ENCODE results near the gene C2CD4C. TPM values are rescaled to one million over a fixed set of nuclear protein-coding genes. Genes with fewer than 3 reads are reported as not detected.
"Not testable (repeated sequence)": the region's sequence is repeated elsewhere in the genome, so short reads cannot be mapped to it uniquely, and the experiment has no call there.

Gene C2CD4C
- total RNA-seq, 2 experiments from 2014 or later: 0.12 to 0.19 TPM

DNA sequence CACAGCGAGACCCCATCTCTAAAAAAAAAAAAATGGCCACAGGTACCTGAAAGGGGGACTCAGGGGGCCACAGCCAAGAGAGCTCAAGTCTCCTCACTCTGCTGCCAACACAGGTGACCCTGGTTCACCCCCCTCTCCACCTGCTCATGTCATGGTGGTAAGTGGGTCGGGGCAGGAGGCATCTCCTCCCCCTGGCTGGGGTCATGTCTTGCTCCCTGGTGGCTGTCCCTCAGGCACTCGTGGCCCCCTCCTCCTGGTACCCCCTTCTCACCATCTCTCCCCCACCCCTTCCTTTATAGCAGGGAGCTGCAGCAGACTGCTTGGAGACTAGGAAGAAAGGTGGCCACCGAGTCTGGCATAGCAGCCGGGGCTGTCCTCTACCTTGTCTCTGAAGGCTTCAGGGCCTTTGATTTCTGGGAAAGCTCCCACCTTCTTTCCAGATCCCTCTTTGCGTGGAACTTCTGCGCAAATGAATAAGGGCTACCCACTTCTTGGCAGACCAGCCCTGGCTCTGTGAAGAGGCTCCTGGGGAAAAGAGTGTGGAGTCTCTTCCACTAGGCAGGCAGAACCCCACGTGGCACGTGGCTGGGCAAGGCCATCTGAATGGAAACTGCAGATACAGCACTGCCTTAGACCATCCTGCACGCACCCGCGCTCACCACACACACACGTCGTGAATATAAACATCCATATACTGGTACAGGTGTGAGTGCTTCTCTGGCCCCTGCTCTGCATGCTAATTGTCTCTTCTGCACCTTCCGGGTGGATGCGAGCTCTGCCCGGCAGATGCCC lies 44.3 kb downstream of the C2CD4C start:
- no peaks in the 10 kb centered on the region for H3K9me3 Mint-ChIP-seq
- no peak overlapping the region for H3K4me3 Mint-ChIP-seq
- H3K27ac Mint-ChIP-seq: no peak overlapping the region
- no peaks in the 10 kb centered on the region for H3K4me1 Mint-ChIP-seq
- H3K36me3 Mint-ChIP-seq: no peaks in the 10 kb centered on the region
- DNase-seq: no peak
- peaks cover 24% of the 10 kb centered on the region for H3K27me3 Mint-ChIP-seq

DNA sequence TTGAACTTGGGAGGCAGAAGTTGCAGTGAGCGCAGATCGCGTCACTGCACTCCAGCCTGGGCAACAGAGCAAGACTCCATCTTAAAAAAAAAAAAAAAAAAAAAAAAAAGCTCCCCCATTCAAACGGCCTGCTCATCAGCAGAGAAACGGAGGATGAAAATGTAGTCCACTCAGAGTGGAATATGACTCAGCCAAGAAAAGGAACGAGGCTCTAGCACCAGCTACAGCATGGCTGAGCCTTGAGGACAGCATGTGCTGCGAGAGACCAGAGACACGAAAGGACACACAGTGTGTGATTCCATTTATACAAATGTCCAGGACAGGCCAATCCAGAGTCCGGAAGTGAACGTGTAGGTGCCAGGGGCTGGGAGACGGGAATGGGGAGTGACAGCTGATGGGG lies 46.3 kb downstream of the C2CD4C start:
- Mint-ChIP-seq H3K9me3 (no peaks in the 10 kb centered on the region), H3K36me3 (no peaks in the 10 kb centered on the region), H3K27me3 (peaks cover 9% of the 10 kb centered on the region), H3K4me1 (no peaks in the 10 kb centered on the region), H3K27ac (no peak overlapping the region), H3K4me3 (no peak overlapping the region)
- DNase-seq: no peak

DNA sequence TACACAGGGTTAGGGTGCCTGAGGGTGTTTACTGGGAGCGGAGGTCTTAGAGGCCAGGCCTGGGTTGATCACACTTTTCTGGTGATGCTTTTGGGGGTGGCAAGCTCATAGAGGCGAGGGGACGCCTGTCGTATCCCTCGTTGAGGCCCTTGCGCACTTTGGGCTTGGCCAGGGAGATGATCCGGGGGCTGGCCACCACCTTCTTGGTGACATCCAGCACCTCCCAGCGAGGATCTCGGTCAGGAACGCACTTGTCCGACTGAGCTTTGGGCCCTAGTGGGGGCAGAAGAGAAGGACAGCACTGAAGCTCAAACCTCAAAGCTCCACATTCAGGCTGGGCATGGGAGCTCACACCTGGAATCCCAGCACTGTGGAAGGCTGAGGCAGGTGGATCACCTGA lies 46.8 kb downstream of the C2CD4C start:
- Mint-ChIP-seq H3K36me3 (no peaks in the 10 kb centered on the region), H3K27me3 (peaks cover 12% of the 10 kb centered on the region), H3K4me3 (no peak overlapping the region), H3K9me3 (no peaks in the 10 kb centered on the region), H3K4me1 (no peaks in the 10 kb centered on the region), H3K27ac (no peak overlapping the region)
- DNase-seq: no peak

DNA sequence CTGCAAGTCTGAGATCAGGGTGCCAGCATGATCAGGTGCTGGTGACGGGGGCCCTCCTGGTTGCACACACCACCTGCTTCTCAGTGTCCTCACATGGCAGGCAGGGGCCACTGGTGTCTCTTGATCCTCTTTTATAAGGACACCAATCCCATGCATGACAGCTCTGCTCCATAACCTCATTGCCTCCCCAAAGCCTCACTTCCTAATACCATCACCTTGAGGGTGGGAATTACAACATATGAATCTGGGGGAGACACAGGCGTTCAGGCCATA lies 49.4 kb downstream of the C2CD4C start:
- Mint-ChIP-seq H3K4me1 (no peaks in the 10 kb centered on the region), H3K9me3 (no peaks in the 10 kb centered on the region), H3K27me3 (peaks cover 7% of the 10 kb centered on the region), H3K4me3 (no peak overlapping the region), H3K27ac (no peak overlapping the region), H3K36me3 (no peaks in the 10 kb centered on the region)
- DNase-seq: no peak

DNA sequence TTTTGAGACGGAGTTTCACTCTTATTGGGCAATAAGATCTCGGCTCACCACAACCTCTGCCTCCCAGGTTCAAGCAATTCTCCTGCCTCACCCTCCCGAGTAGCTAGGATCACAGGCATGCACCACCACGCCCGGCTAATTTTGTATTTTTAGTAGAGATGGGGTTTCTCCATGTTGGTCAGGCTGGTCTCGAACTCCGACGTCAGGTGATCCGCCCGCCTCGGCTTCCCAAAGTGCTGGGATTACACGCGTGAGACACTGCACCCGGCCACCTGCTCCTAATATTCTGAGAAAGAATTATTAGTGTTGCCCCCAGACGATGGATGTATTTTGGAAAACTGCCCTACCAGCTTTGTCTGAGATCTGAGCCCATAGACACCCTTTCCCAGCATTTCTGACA lies 53.4 kb downstream of the C2CD4C start:
- H3K4me3 Mint-ChIP-seq, H3K36me3 Mint-ChIP-seq, H3K27me3 Mint-ChIP-seq, H3K9me3 Mint-ChIP-seq, H3K4me1 Mint-ChIP-seq, H3K27ac Mint-ChIP-seq, DNase-seq: not testable (repeated sequence)

Other genes starting within 250 kb of the C2CD4C start
- gene PLPP2, start 117.7 kb downstream of the C2CD4C start, total RNA-seq: not detected
- gene MIER2, start 64.4 kb downstream of the C2CD4C start, total RNA-seq: 10 to 100 TPM; 17.2 to 18.6 TPM
- gene SHC2, start 51.9 kb upstream of the C2CD4C start, total RNA-seq: under 1 TPM in 1 of 2 experiments, not detected in 1; 0.32 TPM
- under 1 TPM in 1 of 2 experiments, not detected in 1; 0.21 TPM for gene MADCAM1, start 87.3 kb upstream of the C2CD4C start, total RNA-seq
- 10 to 100 TPM in 1 of 2 experiments, 1 to 10 TPM in 1; 9.3 to 10.3 TPM for gene TPGS1, start 98.3 kb upstream of the C2CD4C start, total RNA-seq
- 10 to 100 TPM; 46.5 to 48.8 TPM for gene CDC34, start 122.6 kb upstream of the C2CD4C start, total RNA-seq
- gene GZMM, start 134.9 kb upstream of the C2CD4C start, total RNA-seq: 10 to 100 TPM; 42.0 to 49.0 TPM
- gene BSG, start 163.4 kb upstream of the C2CD4C start, total RNA-seq: 100 to 1,000 TPM; 167 to 168 TPM
- gene HCN2, start 180.7 kb upstream of the C2CD4C start, total RNA-seq: under 1 TPM; 0.31 to 0.34 TPM
- gene POLRMT, start 224.4 kb upstream of the C2CD4C start, total RNA-seq: 10 to 100 TPM; 73.3 to 74.6 TPM
- not detected for gene FGF22, start 230.7 kb upstream of the C2CD4C start, total RNA-seq

Data from activated naive CD8-positive, alpha-beta T cell treated with anti-CD3 and anti-CD28 coated beads for 36 hours (primary cell).